Loucy (cell line): ENCODE results near the gene EIF3L.

Experiments used
- H2AFZ ChIP-seq: fragments of 200-600 bp; sonication (generic); 2 replicates; pipeline ENCODE4 v1.6.0; 2016; ENCODE audit warnings: antibody characterized with exemption, mild to moderate bottlenecking, low read length, moderate library complexity
- H3F3A ChIP-seq: fragments of 200-600 bp; 2 replicates; pipeline ENCODE4 v1.6.0; 2016; ENCODE audit warnings: antibody characterized with exemption, low read depth, mild to moderate bottlenecking
- H3K27me3 ChIP-seq: fragments of 200-600 bp; sonication (generic); 2 replicates; pipeline ENCODE4 v1.6.1; 2014; ENCODE audit warnings: low read length, mild to moderate bottlenecking; ENCODE audit not compliant: insufficient read depth, poor library complexity, severe bottlenecking
- H3K36me3 ChIP-seq: fragments of 200-600 bp; sonication (generic); 2 replicates; pipeline ENCODE4 v1.6.1; 2016; ENCODE audit warnings: low read length; ENCODE audit not compliant: insufficient read depth
- H3K4me1 ChIP-seq: fragments of 200-600 bp; sonication (generic); 2 replicates; pipeline ENCODE4 v1.5.1; 2014; ENCODE audit warnings: low read length, mild to moderate bottlenecking; ENCODE audit not compliant: insufficient read depth, poor library complexity, severe bottlenecking
- H3K4me2 ChIP-seq: fragments of 200-600 bp; sonication (generic); 2 replicates; pipeline ENCODE4 v1.6.0; 2014; ENCODE audit warnings: antibody characterized with exemption, low read length, low read depth, mild to moderate bottlenecking; ENCODE audit not compliant: poor library complexity, severe bottlenecking
- H3K4me3 ChIP-seq: fragments of 200-600 bp; sonication (generic); 2 replicates; pipeline ENCODE4 v1.5.1; 2014; ENCODE audit warnings: low read length, mild to moderate bottlenecking, mixed read lengths; ENCODE audit not compliant: poor library complexity, severe bottlenecking
- H3K79me2 ChIP-seq: fragments of 200-600 bp; sonication (generic); 2 replicates; pipeline ENCODE4 v1.6.1; 2014; ENCODE audit warnings: low read length; ENCODE audit not compliant: insufficient read depth
- H3K9ac ChIP-seq: fragments of 200-600 bp; sonication (generic); 2 replicates; pipeline ENCODE4 v1.6.0; 2014; ENCODE audit warnings: mild to moderate bottlenecking, low read depth, low read length, moderate library complexity; ENCODE audit not compliant: poor library complexity, severe bottlenecking
- H3K9me2 ChIP-seq: fragments of 200-600 bp; sonication (generic); replicated peaks from 2 replicates; pipeline ENCODE4 v1.6.1; 2016; ENCODE audit warnings: low read depth, low read length, mixed read lengths
- H3K9me3 ChIP-seq: fragments of 200-600 bp; sonication (generic); 2 replicates; pipeline ENCODE4 v1.6.1; 2014; ENCODE audit warnings: mild to moderate bottlenecking, antibody characterized with exemption, low read length, low read depth; ENCODE audit not compliant: insufficient read depth
- H4K20me1 ChIP-seq: fragments of 200-600 bp; sonication (generic); 2 replicates; pipeline ENCODE4 v1.6.0; 2014; ENCODE audit warnings: antibody characterized with exemption, low read length, mild to moderate bottlenecking; ENCODE audit not compliant: insufficient read depth, poor library complexity, severe bottlenecking
- CTCF ChIP-seq: fragments of 200-600 bp; sonication (generic); conservative IDR thresholded peaks from 2 replicates; pipeline ENCODE4 v1.5.1; 2014; ENCODE audit warnings: mild to moderate bottlenecking, antibody characterized with exemption, low read length
- EZH2phosphoT487 ChIP-seq: fragments of 200-600 bp; IDR thresholded peaks from 2 replicates; pipeline ENCODE4 v1.6.1; 2018; ENCODE audit warnings: antibody characterized with exemption, mild to moderate bottlenecking, moderate library complexity, borderline replicate concordance

EIF3L gene

GRCh38 chr22:37896939-37897338 is 47.7 kb downstream of the EIF3L start:
- peak overlapping the region; percentile 50 for H3K4me3 ChIP-seq
- no peak overlapping the region for H2AFZ ChIP-seq
- peak overlapping the region; percentile 63 for H3K9ac ChIP-seq
- no peaks in the 10 kb centered on the region for H3K27me3 ChIP-seq
- peaks cover 33% of the 10 kb centered on the region for H3K4me1 ChIP-seq
- no peaks in the 10 kb centered on the region for H3K9me2 ChIP-seq
- H3F3A ChIP-seq: no peaks in the 10 kb centered on the region
- no peaks in the 10 kb centered on the region for H3K79me2 ChIP-seq
- H4K20me1 ChIP-seq: no peaks in the 10 kb centered on the region
- H3K36me3 ChIP-seq: peaks cover 2% of the 10 kb centered on the region; the same call in 1 of the 2 replicates
- TF ChIP-seq EZH2phosphoT487 (no peak), CTCF (no peak)
- no peaks in the 10 kb centered on the region for H3K9me3 ChIP-seq
- H3K4me2 ChIP-seq: peak overlapping the region; percentile 66

- H2AFZ ChIP-seq: no peak overlapping the region
- TF ChIP-seq EZH2phosphoT487 (no peak), CTCF (no peak)
- H3K9ac ChIP-seq: peak overlapping the region; percentile 55
- H3K4me3 ChIP-seq: no peak overlapping the region
- peaks cover 33% of the 10 kb centered on the region for H3K4me1 ChIP-seq
- no peaks in the 10 kb centered on the region for H3K9me3 ChIP-seq
- no peaks in the 10 kb centered on the region; the same call in 1 of the 2 replicates for H3K36me3 ChIP-seq
- no peak overlapping the region for H3K4me2 ChIP-seq
- H3K9me2 ChIP-seq: no peaks in the 10 kb centered on the region
- no peaks in the 10 kb centered on the region for H3K79me2 ChIP-seq
- H4K20me1 ChIP-seq: no peaks in the 10 kb centered on the region
- no peaks in the 10 kb centered on the region for H3K27me3 ChIP-seq
- no peaks in the 10 kb centered on the region for H3F3A ChIP-seq
Measured at GRCh38 chr22:37897807-37898206, 48.6 kb downstream of the EIF3L start.

GRCh38 chr22:37898441-37899181 is 49.4 kb downstream of the EIF3L start:
- Histone ChIP-seq H3K9me3 (no peaks in the 10 kb centered on the region), H3K9me2 (no peaks in the 10 kb centered on the region), H3K4me2 (no peak overlapping the region), H3F3A (no peaks in the 10 kb centered on the region), H2AFZ (no peak overlapping the region), H3K36me3 (no peaks in the 10 kb centered on the region), H3K79me2 (no peaks in the 10 kb centered on the region), H3K27me3 (no peaks in the 10 kb centered on the region), H4K20me1 (no peaks in the 10 kb centered on the region), H3K9ac (peak overlapping the region; percentile 55), H3K4me1 (peaks cover 33% of the 10 kb centered on the region), H3K4me3 (no peak overlapping the region)
- no peak for TF ChIP-seq EZH2phosphoT487
- no peak for TF ChIP-seq CTCF
